Left ventricle myocardium inferior (tissue), 1 donor: ENCODE data around the gene NRP1. TPM values are rescaled to one million over a fixed set of nuclear protein-coding genes. Genes with fewer than 3 reads are reported as not detected.
A peak's percentile ranks its signal among the peaks of the same experiment; 100 is the strongest.

ENCODE experiments used
- DNase-seq: peaks from one replicate; pipeline ENCODE4 v3.0.0-alpha.2; 2020
- H3K27ac ChIP-seq: fragments of 200-600 bp; replicated peaks from 2 replicates; pipeline ENCODE4 v1.8.0; 2021
- H3K27me3 ChIP-seq: fragments of 200-600 bp; 2 replicates; pipeline ENCODE4 v1.8.0; 2021; ENCODE audit warnings: low read depth
- H3K36me3 ChIP-seq: fragments of 200-600 bp; 2 replicates; pipeline ENCODE4 v1.8.0; 2021
- H3K4me1 ChIP-seq: fragments of 200-600 bp; 2 replicates; pipeline ENCODE4 v1.8.0; 2021
- H3K4me3 ChIP-seq: fragments of 200-600 bp; 2 replicates; pipeline ENCODE4 v1.8.0; 2021; ENCODE audit warnings: mild to moderate bottlenecking, moderate library complexity
- H3K9me3 ChIP-seq: fragments of 200-600 bp; replicated peaks from 2 replicates; pipeline ENCODE4 v1.8.0; 2021
- intact Hi-C: fragments of 100-400 bp; cut with micrococcal nuclease; formaldehyde crosslinking; loops from one replicate; pipeline ENCODE4 v1.11.0; 2022
- total RNA-seq: library from RNA; stranded (reverse); fragmentation: NEBNext Ultra II Directional; extraction: Animal tissue kit (Norgen Biotek cat#: 25700); gene quantifications from one replicate; pipeline ENCODE4 v1.2.1, GENCODE V29; 2021
- TF ChIP-seq, protein P1 (sequence below): fragments of 200-600 bp; IDR thresholded peaks from 2 replicates; pipeline ENCODE4 v1.8.0; 2021; ENCODE audit warnings: antibody characterized with exemption, mild to moderate bottlenecking, borderline replicate concordance
- donor health status: DM: no; HTN: yes; CAD: no; lungs with severe emphysema.

The NRP1 gene
- total RNA-seq, 1 donor from 2014 or later = 168 TPM

GRCh38 chr10:33209802-33210201 lies 124.7 kb downstream of the NRP1 start:
- TF ChIP-seq, protein P1, sequence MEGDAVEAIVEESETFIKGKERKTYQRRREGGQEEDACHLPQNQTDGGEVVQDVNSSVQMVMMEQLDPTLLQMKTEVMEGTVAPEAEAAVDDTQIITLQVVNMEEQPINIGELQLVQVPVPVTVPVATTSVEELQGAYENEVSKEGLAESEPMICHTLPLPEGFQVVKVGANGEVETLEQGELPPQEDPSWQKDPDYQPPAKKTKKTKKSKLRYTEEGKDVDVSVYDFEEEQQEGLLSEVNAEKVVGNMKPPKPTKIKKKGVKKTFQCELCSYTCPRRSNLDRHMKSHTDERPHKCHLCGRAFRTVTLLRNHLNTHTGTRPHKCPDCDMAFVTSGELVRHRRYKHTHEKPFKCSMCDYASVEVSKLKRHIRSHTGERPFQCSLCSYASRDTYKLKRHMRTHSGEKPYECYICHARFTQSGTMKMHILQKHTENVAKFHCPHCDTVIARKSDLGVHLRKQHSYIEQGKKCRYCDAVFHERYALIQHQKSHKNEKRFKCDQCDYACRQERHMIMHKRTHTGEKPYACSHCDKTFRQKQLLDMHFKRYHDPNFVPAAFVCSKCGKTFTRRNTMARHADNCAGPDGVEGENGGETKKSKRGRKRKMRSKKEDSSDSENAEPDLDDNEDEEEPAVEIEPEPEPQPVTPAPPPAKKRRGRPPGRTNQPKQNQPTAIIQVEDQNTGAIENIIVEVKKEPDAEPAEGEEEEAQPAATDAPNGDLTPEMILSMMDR = no peak
- Histone ChIP-seq H3K4me1 (peaks cover 62% of the 10 kb centered on the region), H3K4me3 (no peak overlapping the region), H3K27ac (peak overlapping the region; percentile 76), H3K36me3 (peaks cover 99% of the 10 kb centered on the region), H3K9me3 (no peaks in the 10 kb centered on the region), H3K27me3 (no peaks in the 10 kb centered on the region)
- intact Hi-C loops = no loop called here
- DNase-seq = no peak

DNA sequence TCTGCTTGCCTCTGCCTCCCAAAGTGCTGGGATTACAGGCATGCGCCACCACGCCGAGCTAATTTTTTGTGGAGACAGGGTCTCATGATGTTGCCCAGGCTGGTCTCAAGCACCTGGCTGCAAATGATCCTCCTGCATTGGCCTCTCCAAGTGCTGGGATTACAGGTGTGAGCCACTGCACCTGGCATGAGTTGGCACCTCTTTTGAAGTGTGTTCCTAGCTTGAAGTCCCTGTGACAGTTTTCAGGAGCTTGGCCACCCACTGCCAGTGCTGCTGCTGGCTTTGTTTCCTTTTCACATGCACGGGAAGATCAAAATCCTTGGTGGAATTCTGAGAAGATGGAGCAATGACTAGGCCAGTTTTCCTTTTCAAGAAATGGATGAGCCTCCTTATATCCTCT lies 126.3 kb downstream of the NRP1 start:
- H3K27ac ChIP-seq = no peak overlapping the region
- H3K27me3 ChIP-seq = no peaks in the 10 kb centered on the region
- H3K9me3 ChIP-seq = no peaks in the 10 kb centered on the region
- DNase-seq = no peak
- H3K4me1 ChIP-seq = peaks cover 48% of the 10 kb centered on the region
- peaks cover 96% of the 10 kb centered on the region for H3K36me3 ChIP-seq
- TF ChIP-seq, protein P1 = no peak
- no peak overlapping the region for H3K4me3 ChIP-seq
- intact Hi-C loops = no loop called here

DNA sequence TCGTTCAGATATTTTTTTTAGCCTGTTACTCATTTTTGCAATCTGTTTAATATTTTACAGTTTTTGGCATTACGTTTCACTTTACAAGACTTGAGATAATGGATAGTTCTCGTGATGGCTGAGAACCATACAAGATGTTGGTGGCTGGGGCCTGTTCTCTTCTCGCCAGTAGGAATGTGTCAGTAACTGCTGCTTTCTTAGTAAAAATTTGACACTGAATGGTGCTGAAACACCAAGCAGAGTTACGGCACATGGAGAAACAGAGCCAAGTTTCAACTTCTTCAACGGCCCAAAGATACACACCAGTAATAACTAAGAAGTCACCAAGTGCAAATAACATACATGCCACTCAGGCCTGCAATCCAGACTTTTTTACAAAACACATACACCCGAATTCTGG lies 130.4 kb downstream of the NRP1 start:
- Histone ChIP-seq H3K27ac (peak overlapping the region; percentile 56), H3K9me3 (no peaks in the 10 kb centered on the region), H3K4me1 (peaks cover 49% of the 10 kb centered on the region), H3K36me3 (peaks cover 93% of the 10 kb centered on the region), H3K4me3 (no peak overlapping the region), H3K27me3 (no peaks in the 10 kb centered on the region)
- DNase-seq = no peak
- intact Hi-C loops = no loop called here
- TF ChIP-seq, protein P1 = no peak

- Histone ChIP-seq H3K4me1 (peaks cover 70% of the 10 kb centered on the region), H3K36me3 (peaks cover 92% of the 10 kb centered on the region), H3K27ac (peak overlapping the region; percentile 41), H3K9me3 (no peaks in the 10 kb centered on the region), H3K4me3 (no peak overlapping the region), H3K27me3 (no peaks in the 10 kb centered on the region)
- no peak for DNase-seq
- intact Hi-C loops = no loop called here
- TF ChIP-seq, protein P1 = no peak
Measured at GRCh38 chr10:33201971-33202370, 132.5 kb downstream of the NRP1 start.

GRCh38 chr10:33201056-33201780 lies 133.2 kb downstream of the NRP1 start:
- intact Hi-C loops = no loop called here
- DNase-seq = no peak

More at GRCh38 chr10:33201056-33201780, 133.2 kb downstream of the NRP1 start:
- H3K27ac ChIP-seq = peak overlapping the region; percentile 41
- peaks cover 92% of the 10 kb centered on the region for H3K36me3 ChIP-seq
- no peaks in the 10 kb centered on the region for H3K27me3 ChIP-seq
- no peak overlapping the region for H3K4me3 ChIP-seq
- TF ChIP-seq, protein P1 = no peak
- H3K4me1 ChIP-seq = peaks cover 70% of the 10 kb centered on the region
- no peaks in the 10 kb centered on the region for H3K9me3 ChIP-seq
